GM20431 (cell line): ENCODE measurements around the gene HBG2.

Experiments
- in situ Hi-C: fragments of 300-500 bp; cut with MseI, MboI; formaldehyde crosslinking; loops from one replicate; pipeline ENCODE4 v1.15.0; 2020; ENCODE audit warnings: low sequenced_read_pairs; ENCODE audit not compliant: unreplicated experiment

The HBG2 gene

DNA sequence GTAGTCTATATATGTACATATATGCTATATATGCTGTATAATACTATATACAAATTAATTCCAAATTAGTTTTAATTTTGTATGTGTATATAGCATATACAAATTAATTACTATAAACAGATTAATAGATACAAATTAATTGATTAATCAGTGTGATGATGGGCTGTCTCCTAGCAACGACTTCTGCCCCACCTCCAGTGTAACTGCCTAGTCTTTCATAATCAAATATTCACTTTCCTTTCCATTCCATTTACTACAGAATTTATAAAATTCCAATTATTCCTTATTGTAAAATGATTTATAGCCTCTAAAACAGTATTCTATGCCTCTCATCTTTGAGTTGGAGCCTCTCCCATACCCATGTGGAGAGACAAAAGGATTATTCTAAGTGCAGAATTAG, 21.3 kb downstream of the HBG2 start:
- in situ Hi-C loops, result no loop called here

DNA sequence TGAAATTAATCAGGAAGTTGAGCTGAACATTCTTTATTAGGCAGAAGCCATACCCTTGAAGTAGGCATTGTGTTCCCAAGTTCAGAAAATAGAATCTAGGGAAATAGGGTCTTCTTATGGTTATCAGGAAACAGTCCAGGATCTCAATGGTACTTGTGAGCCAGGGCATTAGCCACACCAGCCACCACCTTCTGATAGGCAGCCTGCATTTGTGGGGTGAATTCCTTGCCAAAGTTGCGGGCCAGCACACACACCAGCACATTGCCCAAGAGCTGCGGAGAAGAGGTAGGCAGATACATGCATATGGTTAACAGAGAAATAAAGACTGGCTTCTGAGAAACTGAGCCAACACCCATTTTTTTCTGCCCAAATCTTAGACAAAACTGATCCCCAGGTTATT, 21.8 kb downstream of the HBG2 start:
- in situ Hi-C loops, result no loop called here

DNA sequence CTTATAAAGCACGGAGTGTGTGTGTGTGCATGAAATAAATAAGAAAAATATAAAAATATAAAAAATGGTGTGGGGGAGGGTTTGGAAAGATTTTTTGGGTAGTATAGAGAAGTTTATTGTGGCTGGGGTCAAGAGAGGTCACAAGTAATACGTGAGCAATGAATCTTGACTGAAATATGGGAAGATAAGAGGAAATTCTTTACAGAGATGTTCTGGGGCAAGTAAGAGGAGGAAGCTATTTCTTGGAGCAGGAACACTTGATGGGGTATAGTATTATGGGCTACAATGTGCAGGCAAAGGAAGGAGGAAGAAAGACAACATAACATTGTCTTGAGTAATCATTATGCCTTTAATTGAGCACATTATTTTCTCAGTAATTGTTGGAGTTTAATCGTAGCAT, 22.4 kb downstream of the HBG2 start:
- in situ Hi-C loops, result no loop called here

DNA sequence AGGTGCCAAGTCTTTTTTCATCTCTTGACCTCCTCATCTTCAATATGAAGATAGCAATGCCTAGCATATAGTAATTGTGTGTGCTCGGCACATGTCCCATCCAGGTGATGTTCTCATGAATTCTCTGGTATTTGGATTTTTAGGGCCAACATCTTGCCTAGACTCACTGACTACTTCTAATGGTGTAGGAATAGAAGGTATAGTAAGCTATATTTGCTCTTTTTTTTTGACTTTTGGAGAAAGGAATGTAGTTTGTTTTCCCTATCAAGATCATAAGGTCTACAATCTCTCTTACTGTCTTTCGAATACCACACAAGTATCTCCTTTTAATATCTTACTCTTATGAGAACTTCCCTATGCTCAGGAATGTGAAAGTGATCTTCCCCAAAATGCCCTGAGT, 23.5 kb downstream of the HBG2 start:
- in situ Hi-C loops, result no loop called here

DNA sequence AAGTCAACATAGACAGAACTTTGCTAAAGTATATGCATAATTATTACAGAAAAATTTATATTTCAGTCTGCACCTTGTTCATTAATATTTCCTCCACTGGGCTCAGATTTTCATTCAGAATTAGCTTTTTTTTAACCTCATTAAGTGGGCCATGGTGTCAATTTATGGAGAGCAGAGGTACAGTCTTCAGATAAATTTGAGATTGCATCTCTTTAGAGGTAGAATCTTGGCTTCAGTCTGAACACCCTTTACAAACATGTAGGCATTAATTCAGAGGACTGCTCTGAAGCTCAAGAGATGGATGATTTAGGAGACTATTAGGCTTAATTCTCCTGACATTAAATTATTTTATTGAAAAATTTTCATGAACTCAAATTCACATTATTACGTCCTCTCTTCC, 24.3 kb downstream of the HBG2 start:
- in situ Hi-C loops, result no loop called here

DNA sequence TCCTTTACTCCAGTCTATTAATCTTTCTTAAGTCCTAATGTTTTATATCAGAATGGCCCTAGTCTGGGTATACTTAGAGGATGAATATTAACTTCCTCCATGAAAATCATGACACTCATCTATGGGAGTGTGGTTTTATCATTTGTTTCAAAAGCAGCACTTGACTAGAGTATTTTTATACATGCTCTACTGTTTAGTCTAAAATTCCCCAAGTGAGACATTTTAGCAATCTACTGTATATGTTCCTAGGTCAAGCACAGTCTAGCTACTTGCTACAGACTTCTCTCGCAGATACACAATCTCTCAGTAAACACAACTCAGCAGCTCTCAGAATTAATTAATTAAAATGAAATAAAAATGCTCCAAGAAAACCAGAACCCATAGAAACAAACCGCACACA, 24.8 kb downstream of the HBG2 start:
- in situ Hi-C loops, result no loop called here

DNA sequence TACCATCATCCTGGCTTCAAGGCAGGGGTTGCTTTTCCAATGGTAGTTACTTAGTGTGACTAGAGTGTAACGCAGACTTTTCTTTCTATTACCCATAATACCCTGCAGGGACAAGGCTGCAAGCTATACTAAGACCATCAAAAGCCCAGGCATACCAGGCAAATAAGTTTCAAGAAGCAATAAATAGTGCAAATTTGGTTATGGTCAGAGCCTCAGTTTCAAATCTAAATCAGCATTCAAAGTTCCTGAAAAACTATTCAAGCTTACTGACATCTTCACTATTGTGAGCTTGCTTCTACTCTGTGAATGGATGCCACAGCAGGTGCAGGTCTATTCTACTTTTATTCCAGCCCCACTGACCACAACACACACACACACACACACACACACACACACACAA, 25.2 kb downstream of the HBG2 start:
- in situ Hi-C loops, result no loop called here

DNA sequence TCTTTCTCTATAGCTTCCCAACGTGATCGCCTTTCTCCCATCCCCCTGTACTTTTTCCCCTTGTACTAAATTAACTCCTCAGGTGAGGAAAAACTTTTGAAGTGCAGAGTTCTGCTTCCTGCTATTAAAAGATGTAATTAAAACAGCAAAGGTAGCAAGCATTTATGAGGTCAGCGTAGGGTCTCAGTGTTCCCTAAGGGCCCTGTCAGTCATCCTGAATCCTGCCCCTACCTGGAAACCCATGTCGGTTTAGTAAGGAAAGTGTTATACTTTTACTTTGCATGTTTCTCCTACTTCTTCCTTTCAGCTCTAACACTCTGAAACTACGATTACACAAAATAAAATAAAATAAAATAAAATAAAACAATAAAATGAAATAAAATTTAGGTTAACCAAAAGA, 26.5 kb downstream of the HBG2 start:
- in situ Hi-C loops, result no loop called here

DNA sequence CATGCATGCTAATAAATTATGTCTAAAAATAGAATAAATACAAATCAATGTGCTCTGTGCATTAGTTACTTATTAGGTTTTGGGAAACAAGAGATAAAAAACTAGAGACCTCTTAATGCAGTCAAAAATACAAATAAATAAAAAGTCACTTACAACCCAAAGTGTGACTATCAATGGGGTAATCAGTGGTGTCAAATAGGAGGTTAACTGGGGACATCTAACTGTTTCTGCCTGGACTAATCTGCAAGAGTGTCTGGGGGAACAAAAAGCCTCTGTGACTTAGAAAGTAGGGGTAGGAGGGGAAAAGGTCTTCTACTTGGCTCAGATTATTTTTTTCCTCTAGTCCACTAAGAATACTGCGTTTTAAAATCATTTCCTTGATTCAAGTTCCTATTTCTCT, 26.9 kb downstream of the HBG2 start:
- in situ Hi-C loops, result no loop called here

DNA sequence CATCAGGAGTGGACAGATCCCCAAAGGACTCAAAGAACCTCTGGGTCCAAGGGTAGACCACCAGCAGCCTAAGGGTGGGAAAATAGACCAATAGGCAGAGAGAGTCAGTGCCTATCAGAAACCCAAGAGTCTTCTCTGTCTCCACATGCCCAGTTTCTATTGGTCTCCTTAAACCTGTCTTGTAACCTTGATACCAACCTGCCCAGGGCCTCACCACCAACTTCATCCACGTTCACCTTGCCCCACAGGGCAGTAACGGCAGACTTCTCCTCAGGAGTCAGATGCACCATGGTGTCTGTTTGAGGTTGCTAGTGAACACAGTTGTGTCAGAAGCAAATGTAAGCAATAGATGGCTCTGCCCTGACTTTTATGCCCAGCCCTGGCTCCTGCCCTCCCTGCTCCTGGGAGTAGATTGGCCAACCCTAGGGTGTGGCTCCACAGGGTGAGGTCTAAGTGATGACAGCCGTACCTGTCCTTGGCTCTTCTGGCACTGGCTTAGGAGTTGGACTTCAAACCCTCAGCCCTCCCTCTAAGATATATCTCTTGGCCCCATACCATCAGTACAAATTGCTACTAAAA, 27.8 kb downstream of the HBG2 start, which contains the start of gene HBB:
TSS of gene HBB (minus strand) at position 340 of the 579 bp plus-strand sequence. CDS start at position 290, 50 bp downstream.
- in situ Hi-C loops, result no loop called here

DNA sequence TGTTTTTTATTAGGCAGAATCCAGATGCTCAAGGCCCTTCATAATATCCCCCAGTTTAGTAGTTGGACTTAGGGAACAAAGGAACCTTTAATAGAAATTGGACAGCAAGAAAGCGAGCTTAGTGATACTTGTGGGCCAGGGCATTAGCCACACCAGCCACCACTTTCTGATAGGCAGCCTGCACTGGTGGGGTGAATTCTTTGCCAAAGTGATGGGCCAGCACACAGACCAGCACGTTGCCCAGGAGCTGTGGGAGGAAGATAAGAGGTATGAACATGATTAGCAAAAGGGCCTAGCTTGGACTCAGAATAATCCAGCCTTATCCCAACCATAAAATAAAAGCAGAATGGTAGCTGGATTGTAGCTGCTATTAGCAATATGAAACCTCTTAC, 29.1 kb downstream of the HBG2 start:
- in situ Hi-C loops, result no loop called here

DNA sequence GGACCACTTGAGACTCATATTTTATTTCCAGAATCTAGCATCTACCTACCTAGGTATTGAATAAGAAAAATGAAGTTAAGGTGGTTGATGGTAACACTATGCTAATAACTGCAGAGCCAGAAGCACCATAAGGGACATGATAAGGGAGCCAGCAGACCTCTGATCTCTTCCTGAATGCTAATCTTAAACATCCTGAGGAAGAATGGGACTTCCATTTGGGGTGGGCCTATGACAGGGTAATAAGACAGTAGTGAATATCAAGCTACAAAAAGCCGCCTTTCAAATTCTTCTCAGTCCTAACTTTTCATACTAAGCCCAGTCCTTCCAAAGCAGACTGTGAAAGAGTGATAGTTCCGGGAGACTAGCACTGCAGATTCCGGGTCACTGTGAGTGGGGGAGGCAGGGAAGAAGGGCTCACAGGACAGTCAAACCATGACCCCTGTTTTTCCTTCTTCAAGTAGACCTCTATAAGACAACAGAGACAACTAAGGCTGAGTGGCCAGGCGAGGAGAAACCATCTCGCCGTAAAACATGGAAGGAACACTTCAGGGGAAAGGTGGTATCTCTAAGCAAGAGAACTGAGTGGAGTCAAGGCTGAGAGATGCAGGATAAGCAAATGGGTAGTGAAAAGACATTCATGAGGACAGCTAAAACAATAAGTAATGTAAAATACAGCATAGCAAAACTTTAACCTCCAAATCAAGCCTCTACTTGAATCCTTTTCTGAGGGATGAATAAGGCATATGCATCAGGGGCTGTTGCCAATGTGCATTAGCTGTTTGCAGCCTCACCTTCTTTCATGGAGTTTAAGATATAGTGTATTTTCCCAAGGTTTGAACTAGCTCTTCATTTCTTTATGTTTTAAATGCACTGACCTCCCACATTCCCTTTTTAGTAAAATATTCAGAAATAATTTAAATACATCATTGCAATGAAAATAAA, 29.8 kb downstream of the HBG2 start:
- in situ Hi-C loops, result loop anchor here (25.0 kb wide), 1 partner anchor 137 kb away; the partner anchor contains the start of gene OR51B6

DNA sequence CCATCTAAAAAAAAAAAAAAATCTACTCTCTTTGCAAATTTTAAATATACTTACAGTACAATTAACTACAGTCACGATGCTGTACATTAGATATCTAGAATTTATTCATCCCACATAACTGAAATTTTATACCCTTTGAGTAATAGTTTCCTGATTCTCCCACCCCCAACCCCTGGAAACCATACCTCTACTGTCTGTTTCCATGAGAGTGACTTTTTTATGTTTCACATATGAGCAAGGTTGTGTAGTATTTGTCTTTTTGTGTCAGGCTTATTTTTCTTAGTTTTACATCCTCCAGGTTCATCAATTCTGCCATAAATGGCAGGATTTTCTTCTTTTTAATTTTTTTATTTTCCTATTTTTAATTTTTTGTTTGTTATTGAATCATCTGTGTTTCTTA, 30.9 kb downstream of the HBG2 start:
- in situ Hi-C loops, result loop anchor here (25.0 kb wide), 1 partner anchor 139 kb away; the partner anchor contains the start of gene OR51B6

DNA sequence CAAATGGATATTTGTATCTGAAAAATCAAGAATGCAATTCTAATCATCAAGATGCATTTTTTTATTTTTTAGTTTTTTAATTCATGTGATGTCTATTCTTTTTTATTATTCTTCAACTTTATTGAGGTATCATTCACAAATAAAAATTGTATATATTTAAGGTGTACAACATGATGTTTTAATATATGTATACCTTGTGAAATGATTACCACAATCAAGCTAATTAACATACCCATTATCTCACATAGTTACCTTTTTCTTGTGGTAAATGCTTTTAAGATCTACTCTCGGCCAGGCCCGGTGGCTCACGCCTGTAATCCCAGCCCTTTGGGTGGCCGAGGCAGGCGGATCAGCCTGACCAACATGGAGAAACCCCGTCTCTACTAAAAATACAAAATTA, 31.4 kb downstream of the HBG2 start:
- in situ Hi-C loops, result loop anchor here (25.0 kb wide), 1 partner anchor 139 kb away; the partner anchor contains the start of gene OR51B6

DNA sequence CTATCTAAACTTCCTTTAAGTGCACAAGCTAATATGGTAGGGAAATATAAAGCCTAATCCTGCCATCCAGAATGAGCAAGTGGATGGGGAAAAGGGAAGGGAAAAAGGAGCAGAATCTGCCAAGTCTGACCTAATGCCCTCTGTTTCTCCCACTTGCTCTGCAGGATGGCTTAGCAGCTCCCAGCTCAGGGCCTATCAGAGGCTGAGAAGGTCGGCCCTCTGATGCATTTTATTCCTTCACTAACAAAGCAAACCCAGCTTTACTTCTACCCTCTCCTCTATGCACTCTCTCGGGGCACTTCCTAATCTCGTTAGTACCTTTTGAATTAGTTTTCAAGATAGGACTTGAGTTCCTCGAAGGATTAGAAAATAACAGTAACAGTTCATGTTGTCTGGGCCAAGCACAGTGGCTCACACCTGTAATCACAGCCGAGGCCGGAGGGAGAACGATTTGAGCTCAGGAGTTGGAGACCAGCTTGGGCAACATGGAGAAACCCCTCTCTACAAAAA, 44.1 kb downstream of the HBG2 start:
- in situ Hi-C loops, result loop anchor here (25.0 kb wide), 1 partner anchor 152 kb away; the partner anchor contains the start of gene OR51B6

DNA sequence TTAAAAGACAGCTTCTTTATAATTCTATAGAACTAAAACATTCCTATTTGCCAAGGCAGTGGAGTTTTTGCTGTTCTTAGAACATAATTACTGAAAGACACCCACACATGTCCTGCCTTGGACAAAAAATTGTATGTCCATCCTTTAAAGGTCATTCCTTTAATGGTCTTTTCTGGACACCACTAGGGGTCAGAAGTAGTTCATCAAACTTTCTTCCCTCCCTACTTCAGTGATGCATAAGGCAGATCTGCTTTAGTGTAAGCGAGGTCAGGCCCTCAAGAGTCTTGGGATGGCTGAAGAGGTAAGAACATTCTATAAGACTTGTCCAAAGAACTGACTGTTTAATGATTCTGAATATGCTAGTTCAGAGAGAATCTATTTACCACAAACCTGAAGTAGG, 49.8 kb downstream of the HBG2 start:
- in situ Hi-C loops, result loop anchor here (25.0 kb wide), 1 partner anchor 158 kb away; the partner anchor contains the start of gene OR51B6

DNA sequence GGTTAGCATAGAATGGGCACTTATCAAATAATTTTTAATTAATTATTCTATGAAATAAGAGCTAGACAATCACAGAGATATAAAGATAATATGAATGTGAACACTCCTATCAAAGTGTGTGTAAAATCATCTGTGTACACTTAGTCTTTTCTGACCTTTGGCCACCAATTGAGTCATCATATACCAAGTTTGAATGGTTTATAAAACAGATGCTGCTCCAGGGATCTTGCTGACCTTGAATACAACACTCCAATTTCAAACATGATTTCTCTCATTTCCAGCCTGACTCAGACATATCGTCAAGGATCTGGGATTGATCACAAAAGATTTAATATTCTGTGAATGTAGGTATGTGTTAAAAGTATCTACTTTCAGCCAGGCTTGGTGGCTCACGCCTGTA, 51.2 kb downstream of the HBG2 start:
- in situ Hi-C loops, result loop anchor here (25.0 kb wide), 1 partner anchor 159 kb away; the partner anchor contains the start of gene OR51B6
